ENCODE results near the gene LCMT1. TPM values are rescaled to one million over a fixed set of nuclear protein-coding genes. Genes with fewer than 3 reads are reported as not detected.

LCMT1 gene
- polyA plus RNA-seq, 3 donors: 27.2 to 34.2 (median 33.1) TPM

DNA sequence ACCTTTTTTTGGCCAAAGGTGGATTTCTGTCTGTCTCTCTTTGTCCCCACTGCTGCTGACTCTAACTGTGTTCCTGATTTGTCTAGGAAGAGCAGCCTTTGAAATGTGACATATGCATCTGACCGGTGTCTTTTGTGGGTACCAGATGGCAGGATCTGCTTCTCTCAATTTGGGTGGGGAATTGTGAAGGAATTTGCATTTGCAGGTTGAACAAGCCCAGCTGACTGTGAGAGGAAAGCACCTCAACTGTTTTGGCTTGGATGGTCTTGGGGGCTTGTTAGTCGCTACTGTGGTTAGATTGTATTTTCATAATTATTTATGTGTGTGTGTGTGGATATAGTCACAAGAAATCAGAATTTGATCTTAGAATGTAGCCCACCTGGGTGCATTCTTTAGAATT is 37.7 kb upstream of the LCMT1 start:
- no peaks in the 10 kb centered on the region for H3K36me3 ChIP-seq (replicated peaks in 1 of 2; ENCODE audit: control insufficient read depth in 1 of 2, insufficient read depth in 2 of 2, low read length in 2 of 2)
- Mint-ChIP-seq H3K4me3 (no peak overlapping the region), H3K27me3 (ENCODE audit: low read depth in 3 of 3) (no peaks in the 10 kb centered on the region), H3K9me3 (peaks cover 0 to 7% (median 3%) of the 10 kb centered on the region in 7 donors), H3K36me3 (no peaks in the 10 kb centered on the region), H3K27ac (peak overlapping the region in 1 of 7 donors; percentile 13), H3K4me1 (no peaks in the 10 kb centered on the region)
- TF ChIP-seq, protein P1, sequence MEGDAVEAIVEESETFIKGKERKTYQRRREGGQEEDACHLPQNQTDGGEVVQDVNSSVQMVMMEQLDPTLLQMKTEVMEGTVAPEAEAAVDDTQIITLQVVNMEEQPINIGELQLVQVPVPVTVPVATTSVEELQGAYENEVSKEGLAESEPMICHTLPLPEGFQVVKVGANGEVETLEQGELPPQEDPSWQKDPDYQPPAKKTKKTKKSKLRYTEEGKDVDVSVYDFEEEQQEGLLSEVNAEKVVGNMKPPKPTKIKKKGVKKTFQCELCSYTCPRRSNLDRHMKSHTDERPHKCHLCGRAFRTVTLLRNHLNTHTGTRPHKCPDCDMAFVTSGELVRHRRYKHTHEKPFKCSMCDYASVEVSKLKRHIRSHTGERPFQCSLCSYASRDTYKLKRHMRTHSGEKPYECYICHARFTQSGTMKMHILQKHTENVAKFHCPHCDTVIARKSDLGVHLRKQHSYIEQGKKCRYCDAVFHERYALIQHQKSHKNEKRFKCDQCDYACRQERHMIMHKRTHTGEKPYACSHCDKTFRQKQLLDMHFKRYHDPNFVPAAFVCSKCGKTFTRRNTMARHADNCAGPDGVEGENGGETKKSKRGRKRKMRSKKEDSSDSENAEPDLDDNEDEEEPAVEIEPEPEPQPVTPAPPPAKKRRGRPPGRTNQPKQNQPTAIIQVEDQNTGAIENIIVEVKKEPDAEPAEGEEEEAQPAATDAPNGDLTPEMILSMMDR (IDR thresholded peaks at IDR 0.05): no peak
- no peak for DNase-seq
- 100% methylated on average over 2 of the region's 2 CpGs for WGBS (ENCODE audit: insufficient coverage)
- H3K4me3 ChIP-seq (replicated peaks in 1 of 3; ENCODE audit: low read depth in 2 of 3, low read length in 3 of 3): no peak overlapping the region
- intact Hi-C loops (cut with micrococcal nuclease): no loop called here
- H3K27ac ChIP-seq (ENCODE audit: low read depth in 1 of 2, low read length in 2 of 2): no peak overlapping the region
- no peak overlapping the region for H2AFZ ChIP-seq (ENCODE audit: insufficient read depth, low read depth, low read length, poor library complexity, severe bottlenecking)
- H3K9ac ChIP-seq (ENCODE audit: insufficient read depth, low read length, poor library complexity, severe bottlenecking): no peak overlapping the region
- no peaks in the 10 kb centered on the region for H3K79me2 ChIP-seq (ENCODE audit: insufficient read depth, low read length)
- H4K20me1 ChIP-seq (ENCODE audit: insufficient read depth, low read length): no peaks in the 10 kb centered on the region
- H3K4me1 ChIP-seq (ENCODE audit: control insufficient read depth in 1 of 2, insufficient read depth in 2 of 2, low read length in 2 of 2): no peaks in the 10 kb centered on the region
- H3K27me3 ChIP-seq (ENCODE audit: control insufficient read depth in 2 of 2, insufficient read depth in 2 of 2, low read length in 2 of 2): no peaks in the 10 kb centered on the region
- H3K4me2 ChIP-seq (replicated peaks; ENCODE audit: extremely low read depth, low read length, poor library complexity, severe bottlenecking): no peak overlapping the region
- no peaks in the 10 kb centered on the region for H3K9me3 ChIP-seq (replicated peaks in 1 of 2; ENCODE audit: control insufficient read depth in 1 of 2, insufficient read depth in 1 of 2, low read length in 2 of 2)

DNA sequence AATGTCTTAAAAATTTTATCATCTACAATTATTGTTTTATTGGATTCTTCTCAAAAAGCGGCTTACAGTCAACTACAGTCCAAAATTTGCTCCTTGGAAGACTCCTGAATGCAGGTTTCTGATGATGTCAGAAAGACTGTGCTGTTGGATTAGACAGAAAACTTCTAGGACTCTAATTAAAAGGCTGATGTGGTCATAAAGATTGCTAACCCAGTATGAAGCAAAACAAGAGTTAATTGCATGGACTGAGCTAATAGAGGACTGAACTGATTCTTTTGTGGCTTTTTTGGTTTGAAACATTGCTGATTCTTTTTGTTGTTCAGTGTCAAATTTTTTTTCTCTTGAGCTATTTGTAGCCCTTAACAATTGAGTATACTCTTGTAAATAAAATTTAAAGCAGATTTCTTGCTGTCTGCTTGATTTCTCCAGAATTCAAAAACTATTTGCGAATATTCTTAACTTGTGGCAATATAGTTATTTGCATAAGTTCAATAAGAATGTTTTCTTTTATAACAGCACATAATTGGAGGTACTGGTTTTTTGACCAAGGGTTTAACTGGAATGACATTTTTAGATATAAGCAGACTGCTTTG is 33.1 kb upstream of the LCMT1 start:
- Histone ChIP-seq H2AFZ (ENCODE audit: insufficient read depth, low read depth, low read length, poor library complexity, severe bottlenecking) (no peak overlapping the region), H3K27me3 (ENCODE audit: control insufficient read depth in 2 of 2, insufficient read depth in 2 of 2, low read length in 2 of 2) (no peaks in the 10 kb centered on the region), H3K9me3 (replicated peaks in 1 of 2; ENCODE audit: control insufficient read depth in 1 of 2, insufficient read depth in 1 of 2, low read length in 2 of 2) (no peaks in the 10 kb centered on the region), H4K20me1 (ENCODE audit: insufficient read depth, low read length) (no peaks in the 10 kb centered on the region), H3K9ac (ENCODE audit: insufficient read depth, low read length, poor library complexity, severe bottlenecking) (no peak overlapping the region), H3K27ac (ENCODE audit: low read depth in 1 of 2, low read length in 2 of 2) (no peak overlapping the region), H3K4me2 (replicated peaks; ENCODE audit: extremely low read depth, low read length, poor library complexity, severe bottlenecking) (no peak overlapping the region), H3K79me2 (ENCODE audit: insufficient read depth, low read length) (no peaks in the 10 kb centered on the region), H3K4me1 (ENCODE audit: control insufficient read depth in 1 of 2, insufficient read depth in 2 of 2, low read length in 2 of 2) (no peaks in the 10 kb centered on the region), H3K36me3 (replicated peaks in 1 of 2; ENCODE audit: control insufficient read depth in 1 of 2, insufficient read depth in 2 of 2, low read length in 2 of 2) (no peaks in the 10 kb centered on the region), H3K4me3 (replicated peaks in 1 of 3; ENCODE audit: low read depth in 2 of 3, low read length in 3 of 3) (no peak overlapping the region)
- DNase-seq: no peak
- H3K36me3 Mint-ChIP-seq: no peaks in the 10 kb centered on the region
- TF ChIP-seq, protein P1 (IDR thresholded peaks at IDR 0.05): no peak
- intact Hi-C loops (cut with micrococcal nuclease): no loop called here
- H3K27me3 Mint-ChIP-seq (ENCODE audit: low read depth in 3 of 3): no peaks in the 10 kb centered on the region
- H3K27ac Mint-ChIP-seq: no peak overlapping the region
- no CpG with 5 or more reads among the region's 2 CpGs for WGBS (ENCODE audit: insufficient coverage)
- H3K9me3 Mint-ChIP-seq: peaks cover 0 to 7% (median 3%) of the 10 kb centered on the region in 7 donors
- no peaks in the 10 kb centered on the region for H3K4me1 Mint-ChIP-seq
- H3K4me3 Mint-ChIP-seq: no peak overlapping the region

Measured in CD14-positive monocyte (primary cell).